ENCODE data around the gene ANKRD11. TPM values are rescaled to one million over a fixed set of nuclear protein-coding genes. Genes with fewer than 3 reads are reported as not detected.

ANKRD11 gene
- total and polyA plus RNA-seq, 7 experiments from 2014 or later: 8.7 to 254 (median 239) TPM

DNA sequence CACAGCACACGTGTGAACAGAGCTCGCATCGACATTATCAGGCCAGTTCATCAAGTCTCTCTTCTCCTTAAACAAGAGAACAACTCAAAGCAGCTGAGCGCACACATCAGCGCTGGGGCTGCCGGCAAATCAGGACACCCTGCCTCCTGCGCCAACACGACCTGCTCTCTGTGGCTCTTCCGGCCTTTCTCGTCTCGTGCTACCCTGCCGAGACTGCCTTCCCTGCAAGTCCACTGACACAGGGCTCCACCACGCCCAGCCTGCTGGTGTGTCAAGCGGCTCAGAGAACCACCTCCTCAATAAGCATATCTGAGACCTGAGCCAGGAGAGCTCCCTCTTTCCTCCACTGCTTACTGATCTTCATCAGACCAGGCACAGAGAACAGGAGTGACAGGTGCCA lies 176.0 kb downstream of the ANKRD11 start:
- H3K4me3 ChIP-seq (ENCODE audit: low read length): peak overlapping the region; percentile 48
- intact Hi-C loops (cut with micrococcal nuclease): loop anchor here in 1 of 2 donors (2.0 kb wide), 2 partner anchors 26 to 194 kb away; partner anchors contain the start of gene SPG7

DNA sequence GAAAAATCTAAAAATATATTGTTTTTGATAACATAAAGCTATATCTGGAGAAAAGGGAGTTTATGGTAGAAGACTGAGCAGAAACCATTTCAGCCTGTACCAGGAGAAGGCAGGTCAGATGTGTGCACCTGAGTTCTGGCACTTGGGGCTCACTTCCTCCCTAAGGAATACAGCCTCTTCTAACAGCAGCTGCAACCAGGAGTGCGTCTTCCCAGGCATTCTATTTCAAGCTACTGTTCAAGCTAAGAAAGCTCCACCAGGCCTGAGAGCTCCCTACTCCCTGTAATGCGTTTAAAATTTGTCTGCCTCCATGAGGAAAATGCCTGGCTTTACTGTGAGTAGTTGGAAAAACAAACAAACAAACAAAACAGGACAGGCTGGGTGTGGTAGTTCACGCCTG lies 176.8 kb downstream of the ANKRD11 start:
- peak overlapping the region; percentile 72 for H3K27ac ChIP-seq (ENCODE audit: low read depth, low read length)

More for the DNA sequence above, 176.0 kb downstream of the ANKRD11 start:
- H3K4me3 Mint-ChIP-seq: peak overlapping the region; percentile 80 to 91 (median 88)
- peak in 7 of 9 donors; percentile 52 to 66 (median 61) for DNase-seq
- ChIA-PET CTCF (interaction anchor here (1.4 to 2.4 kb wide), 2 partner anchors 18 to 20 kb away, joined by 3 to 9 read pairs; no protein-coding TSS in a partner anchor), POLR2A (interaction anchor here (0.8 to 4.4 kb wide), 16 partner anchors 12 to 247 kb away, joined by 3 to 34 read pairs (median 4); partner anchors contain the start of genes ANKRD11 and SPG7)
- peaks cover 0 to 19% (median 0%) of the 10 kb centered on the region in 3 experiments for H3K36me3 ChIP-seq (ENCODE audit: control insufficient read depth in 2 of 3, insufficient read depth in 3 of 3, low read length in 3 of 3)
- H3K4me1 Mint-ChIP-seq: peaks cover 70 to 99% (median 85%) of the 10 kb centered on the region in 7 donors
- no peaks in the 10 kb centered on the region for H3K27me3 ChIP-seq (ENCODE audit: control insufficient read depth in 2 of 2, insufficient read depth in 2 of 2, low read length in 2 of 2)
- H3K9me3 Mint-ChIP-seq: no peaks in the 10 kb centered on the region
- H3K9me3 ChIP-seq (ENCODE audit: control insufficient read depth in 2 of 3, low read length in 3 of 3): no peaks in the 10 kb centered on the region
- peak; percentile 42 for ATAC-seq
- H3K36me3 Mint-ChIP-seq: peaks cover 0 to 22% (median 5%) of the 10 kb centered on the region in 5 donors
- H3K27me3 Mint-ChIP-seq: no peaks in the 10 kb centered on the region
- peaks cover 65 to 70% of the 10 kb centered on the region in 2 donors for H3K4me1 ChIP-seq (ENCODE audit: control insufficient read depth in 2 of 2, insufficient read depth in 2 of 2, low read length in 2 of 2)
- peak overlapping the region; percentile 89 to 99 (median 97) for H3K27ac Mint-ChIP-seq
- peak overlapping the region; percentile 72 for H3K27ac ChIP-seq (ENCODE audit: low read depth, low read length)

GRCh38 chr16:89312598-89313299 lies 177.6 kb downstream of the ANKRD11 start:
- H3K27me3 Mint-ChIP-seq: no peaks in the 10 kb centered on the region
- Histone ChIP-seq H3K27ac (ENCODE audit: low read depth, low read length) (no peak overlapping the region), H3K27me3 (ENCODE audit: control insufficient read depth in 2 of 2, insufficient read depth in 2 of 2, low read length in 2 of 2) (no peaks in the 10 kb centered on the region), H3K4me1 (ENCODE audit: control insufficient read depth in 2 of 2, insufficient read depth in 2 of 2, low read length in 2 of 2) (peaks cover 64 to 71% of the 10 kb centered on the region in 2 donors), H3K36me3 (ENCODE audit: control insufficient read depth in 2 of 3, insufficient read depth in 3 of 3, low read length in 3 of 3) (peaks cover 0 to 20% (median 0%) of the 10 kb centered on the region in 3 experiments), H3K4me3 (ENCODE audit: low read length) (no peak overlapping the region), H3K9me3 (ENCODE audit: control insufficient read depth in 2 of 3, low read length in 3 of 3) (no peaks in the 10 kb centered on the region)
- peak overlapping the region in 6 of 10 donors; percentile 10 to 91 (median 84) for H3K4me3 Mint-ChIP-seq
- H3K36me3 Mint-ChIP-seq: peaks cover 0 to 18% (median 5%) of the 10 kb centered on the region in 5 donors
- ChIA-PET POLR2A (interaction anchor here (0.7 to 4.4 kb wide), 4 partner anchors 24 to 195 kb away, joined by 3 to 34 read pairs (median 4); partner anchors contain the start of gene SPG7), CTCF (interaction anchor here (0.5 to 2.4 kb wide), 2 partner anchors 20 to 328 kb away, joined by 3 to 9 read pairs; no protein-coding TSS in a partner anchor)
- peaks cover 0 to 3% (median 0%) of the 10 kb centered on the region in 11 donors for H3K9me3 Mint-ChIP-seq
- H3K27ac Mint-ChIP-seq: peak overlapping the region in 6 of 9 donors; percentile 17 to 95 (median 48)
- H3K4me1 Mint-ChIP-seq: peaks cover 69 to 99% (median 84%) of the 10 kb centered on the region in 7 donors
- intact Hi-C loops (cut with micrococcal nuclease): no loop called here
- ATAC-seq (no peak), DNase-seq (no peak)

More for the DNA sequence above, 176.8 kb downstream of the ANKRD11 start:
- CTCF ChIA-PET: interaction anchor here (1.4 to 2.4 kb wide), 2 partner anchors 19 to 20 kb away, joined by 3 to 9 read pairs; no protein-coding TSS in a partner anchor
- DNase-seq (no peak), ATAC-seq (no peak)
- no peaks in the 10 kb centered on the region for H3K27me3 ChIP-seq (ENCODE audit: control insufficient read depth in 2 of 2, insufficient read depth in 2 of 2, low read length in 2 of 2)
- Mint-ChIP-seq H3K27ac (peak overlapping the region; percentile 89 to 99 (median 97)), H3K4me3 (peak overlapping the region in 9 of 10 donors; percentile 80 to 91 (median 89)), H3K4me1 (peaks cover 70 to 99% (median 84%) of the 10 kb centered on the region in 7 donors), H3K36me3 (peaks cover 0 to 25% (median 5%) of the 10 kb centered on the region in 5 donors), H3K27me3 (no peaks in the 10 kb centered on the region), H3K9me3 (peaks cover 0 to 3% (median 0%) of the 10 kb centered on the region in 11 donors)
- H3K4me1 ChIP-seq (ENCODE audit: control insufficient read depth in 2 of 2, insufficient read depth in 2 of 2, low read length in 2 of 2): peaks cover 64 to 71% of the 10 kb centered on the region in 2 donors
- intact Hi-C loops (cut with micrococcal nuclease): no loop called here
- H3K4me3 ChIP-seq (ENCODE audit: low read length): no peak overlapping the region
- POLR2A ChIA-PET: interaction anchor here (0.6 to 4.4 kb wide), 9 partner anchors 13 to 248 kb away, joined by 3 to 34 read pairs (median 4); partner anchors contain the start of gene SPG7
- H3K36me3 ChIP-seq (ENCODE audit: control insufficient read depth in 2 of 3, insufficient read depth in 3 of 3, low read length in 3 of 3): peaks cover 0 to 20% (median 0%) of the 10 kb centered on the region in 3 experiments
- H3K9me3 ChIP-seq (ENCODE audit: control insufficient read depth in 2 of 3, low read length in 3 of 3): no peaks in the 10 kb centered on the region

GRCh38 chr16:89312194-89312593 lies 178.2 kb downstream of the ANKRD11 start:
- Mint-ChIP-seq H3K36me3 (peaks cover 0 to 18% (median 5%) of the 10 kb centered on the region in 5 donors), H3K4me3 (peak overlapping the region in 2 of 10 donors; percentile 34 to 88), H3K4me1 (peaks cover 65 to 99% (median 84%) of the 10 kb centered on the region in 7 donors), H3K27me3 (no peaks in the 10 kb centered on the region), H3K9me3 (peaks cover 0 to 3% (median 0%) of the 10 kb centered on the region in 11 donors), H3K27ac (peak overlapping the region in 3 of 9 donors; percentile 48 to 93 (median 54))
- Histone ChIP-seq H3K9me3 (ENCODE audit: control insufficient read depth in 2 of 3, low read length in 3 of 3) (no peaks in the 10 kb centered on the region), H3K27me3 (ENCODE audit: control insufficient read depth in 2 of 2, insufficient read depth in 2 of 2, low read length in 2 of 2) (no peaks in the 10 kb centered on the region), H3K4me1 (ENCODE audit: control insufficient read depth in 2 of 2, insufficient read depth in 2 of 2, low read length in 2 of 2) (peaks cover 65 to 67% of the 10 kb centered on the region in 2 donors), H3K36me3 (ENCODE audit: control insufficient read depth in 2 of 3, insufficient read depth in 3 of 3, low read length in 3 of 3) (peaks cover 0 to 20% (median 0%) of the 10 kb centered on the region in 3 experiments), H3K27ac (ENCODE audit: low read depth, low read length) (no peak overlapping the region), H3K4me3 (ENCODE audit: low read length) (no peak overlapping the region)
- ChIA-PET POLR2A (interaction anchor here (1.4 to 4.4 kb wide), 2 partner anchors 154 to 195 kb away, joined by 3 to 34 read pairs; partner anchors contain the start of gene SPG7), CTCF (interaction anchor here (0.5 kb wide), 1 partner anchor 329 kb away, joined by 3 read pairs; no protein-coding TSS in a partner anchor)
- intact Hi-C loops (cut with micrococcal nuclease): no loop called here
- DNase-seq: no peak
- ATAC-seq: no peak

- Mint-ChIP-seq H3K9me3 (peaks cover 0 to 3% (median 0%) of the 10 kb centered on the region in 11 donors), H3K27ac (peak overlapping the region in 7 of 9 donors; percentile 10 to 66 (median 29)), H3K27me3 (no peaks in the 10 kb centered on the region), H3K4me1 (peaks cover 63 to 96% (median 82%) of the 10 kb centered on the region in 7 donors), H3K36me3 (peaks cover 0 to 15% (median 5%) of the 10 kb centered on the region in 5 donors), H3K4me3 (no peak overlapping the region)
- Histone ChIP-seq H3K27me3 (ENCODE audit: control insufficient read depth in 2 of 2, insufficient read depth in 2 of 2, low read length in 2 of 2) (no peaks in the 10 kb centered on the region), H3K4me3 (ENCODE audit: low read length) (no peak overlapping the region), H3K4me1 (ENCODE audit: control insufficient read depth in 2 of 2, insufficient read depth in 2 of 2, low read length in 2 of 2) (peaks cover 61% of the 10 kb centered on the region in 2 donors), H3K36me3 (ENCODE audit: control insufficient read depth in 2 of 3, insufficient read depth in 3 of 3, low read length in 3 of 3) (peaks cover 0 to 20% (median 0%) of the 10 kb centered on the region in 3 experiments), H3K9me3 (ENCODE audit: control insufficient read depth in 2 of 3, low read length in 3 of 3) (no peaks in the 10 kb centered on the region), H3K27ac (ENCODE audit: low read depth, low read length) (no peak overlapping the region)
- ChIA-PET POLR2A (interaction anchor here (1.4 kb wide), 1 partner anchor 154 kb away, joined by 3 read pairs; no protein-coding TSS in a partner anchor), CTCF (no interaction called here)
- ATAC-seq: no peak
- intact Hi-C loops (cut with micrococcal nuclease): no loop called here
- no peak for DNase-seq
These were observed 178.7 kb downstream of the ANKRD11 start for GRCh38 chr16:89311636-89312035.

Data from naive thymus-derived CD4-positive, alpha-beta T cell (primary cell).